Spleen (tissue), 7 donors: ENCODE measurements around the gene CIAO2B.

Experiments
- CTCF ChIP-seq, 11 experiments: fragments of 200-600 bp in 7 of 11; fragments of 450-650 bp in 4 of 11; sonication (generic) in 4 of 11; IDR thresholded peaks in 8 of 11; conservative IDR thresholded peaks in 3 of 11; 1 replicate in 7 of 11; 2 replicates in 4 of 11; pipeline versions ENCODE4 v1.4.0 to v1.8.0; 2016 to 2021; ENCODE audit warnings: antibody characterized with exemption in 11 of 11, inconsistent platforms in 4 of 11, mild to moderate bottlenecking in 1 of 11
- POLR2A ChIP-seq, 3 donors: fragments of 450-650 bp; IDR thresholded peaks; one replicate each; pipeline ENCODE4 v1.5.1; 2017; ENCODE audit warnings: antibody characterized with exemption in 3 of 3, mild to moderate bottlenecking in 1 of 3
- POLR2AphosphoS5 ChIP-seq, 3 donors: sonication (generic); formaldehyde crosslinking; IDR thresholded peaks; one replicate each; pipeline ENCODE4 v1.5.1; 2017; ENCODE audit warnings: antibody characterized with exemption in 3 of 3
- donor health status: DM: no; HTN: no; CAD: no; lungs with moderate emphysema.
- donor health status: DM: no; HTN: no; CAD: no.
- donor health status: DM: no; HTN: no; CAD: no.

GRCh38 chr16:66977341-66978113, 43.3 kb upstream of the CIAO2B start:
- TF ChIP-seq POLR2AphosphoS5 (IDR thresholded peaks at IDR 0.05), result peak; percentile 58 to 69 (median 58)
- peak; percentile 95 to 99 (median 97) for TF ChIP-seq CTCF (IDR thresholded peaks at IDR 0.05 in 8 of 11, conservative IDR thresholded peaks at IDR 0.05 in 3 of 11)
- no peak for TF ChIP-seq POLR2A (IDR thresholded peaks at IDR 0.05)
